Measurements from ENCODE around the gene SLC9A9.
A peak's percentile ranks its signal among the peaks of the same experiment; 100 is the strongest.

Gene SLC9A9

DNA sequence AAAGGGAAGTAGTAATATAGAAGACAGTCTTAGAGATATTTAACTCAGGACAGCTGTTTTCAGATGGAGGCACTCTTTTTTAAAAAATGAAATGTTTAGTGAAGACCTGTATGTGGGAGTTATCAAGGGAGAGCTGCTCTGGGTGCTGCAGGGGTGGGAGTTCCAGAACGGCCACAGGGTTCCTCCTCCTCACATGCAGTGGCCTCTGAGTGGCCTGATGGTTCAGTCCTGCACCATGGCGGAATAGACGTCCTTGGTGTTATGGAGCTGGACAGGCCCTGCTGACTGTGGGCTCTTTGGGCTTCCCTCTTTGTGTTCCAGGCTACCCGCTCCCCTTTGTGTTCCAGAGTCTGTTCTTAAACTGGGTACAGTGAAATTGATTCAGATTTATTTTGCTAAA is 602.6 kb downstream of the SLC9A9 start:
- no peak for DNase-seq (ENCODE audit: low read depth)
- H3K4me3 ChIP-seq (ENCODE audit: control insufficient read depth, low read depth, low read length) = no peak overlapping the region
- TF ChIP-seq, protein P1, sequence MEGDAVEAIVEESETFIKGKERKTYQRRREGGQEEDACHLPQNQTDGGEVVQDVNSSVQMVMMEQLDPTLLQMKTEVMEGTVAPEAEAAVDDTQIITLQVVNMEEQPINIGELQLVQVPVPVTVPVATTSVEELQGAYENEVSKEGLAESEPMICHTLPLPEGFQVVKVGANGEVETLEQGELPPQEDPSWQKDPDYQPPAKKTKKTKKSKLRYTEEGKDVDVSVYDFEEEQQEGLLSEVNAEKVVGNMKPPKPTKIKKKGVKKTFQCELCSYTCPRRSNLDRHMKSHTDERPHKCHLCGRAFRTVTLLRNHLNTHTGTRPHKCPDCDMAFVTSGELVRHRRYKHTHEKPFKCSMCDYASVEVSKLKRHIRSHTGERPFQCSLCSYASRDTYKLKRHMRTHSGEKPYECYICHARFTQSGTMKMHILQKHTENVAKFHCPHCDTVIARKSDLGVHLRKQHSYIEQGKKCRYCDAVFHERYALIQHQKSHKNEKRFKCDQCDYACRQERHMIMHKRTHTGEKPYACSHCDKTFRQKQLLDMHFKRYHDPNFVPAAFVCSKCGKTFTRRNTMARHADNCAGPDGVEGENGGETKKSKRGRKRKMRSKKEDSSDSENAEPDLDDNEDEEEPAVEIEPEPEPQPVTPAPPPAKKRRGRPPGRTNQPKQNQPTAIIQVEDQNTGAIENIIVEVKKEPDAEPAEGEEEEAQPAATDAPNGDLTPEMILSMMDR (IDR thresholded peaks at IDR 0.05; ENCODE audit: control insufficient read depth, insufficient read depth, low read depth, low read length, missing control alignments) = no peak

GRCh38 chr3:143244516-143245063 is 603.7 kb downstream of the SLC9A9 start:
- TF ChIP-seq, protein P1 (IDR thresholded peaks at IDR 0.05; ENCODE audit: control insufficient read depth, insufficient read depth, low read depth, low read length, missing control alignments) = no peak
- no peak for DNase-seq (ENCODE audit: low read depth)
- no peak overlapping the region for H3K4me3 ChIP-seq (ENCODE audit: control insufficient read depth, low read depth, low read length)

- TF ChIP-seq, protein P1 (IDR thresholded peaks at IDR 0.05; ENCODE audit: control insufficient read depth, insufficient read depth, low read depth, low read length, missing control alignments) = no peak
- H3K4me3 ChIP-seq (ENCODE audit: control insufficient read depth, low read depth, low read length) = no peak overlapping the region
- no peak for DNase-seq (ENCODE audit: low read depth)
These were observed 604.6 kb downstream of the SLC9A9 start for GRCh38 chr3:143243686-143244085.

DNA sequence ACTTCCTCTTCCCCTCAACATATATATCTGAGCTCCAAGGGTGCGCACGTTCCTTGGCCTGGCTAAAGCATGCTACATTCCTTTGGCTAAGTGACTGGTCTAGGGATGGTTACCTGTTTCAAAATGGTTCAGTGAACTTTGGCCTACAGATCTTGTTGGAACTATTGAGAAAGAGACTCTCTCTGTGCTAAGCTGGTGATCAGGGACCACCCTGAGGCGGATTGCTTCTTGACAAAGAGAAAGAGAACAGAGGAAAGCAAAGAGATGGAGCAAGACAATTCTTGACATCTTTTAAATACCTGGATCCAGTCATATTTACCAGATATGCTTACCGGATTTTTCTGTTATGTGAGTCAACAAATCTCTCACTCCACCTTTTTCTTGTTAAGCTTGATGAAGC is 605.6 kb downstream of the SLC9A9 start:
- no peak for DNase-seq (ENCODE audit: low read depth)
- TF ChIP-seq, protein P1 (IDR thresholded peaks at IDR 0.05; ENCODE audit: control insufficient read depth, insufficient read depth, low read depth, low read length, missing control alignments) = no peak
- no peak overlapping the region for H3K4me3 ChIP-seq (ENCODE audit: control insufficient read depth, low read depth, low read length)

DNA sequence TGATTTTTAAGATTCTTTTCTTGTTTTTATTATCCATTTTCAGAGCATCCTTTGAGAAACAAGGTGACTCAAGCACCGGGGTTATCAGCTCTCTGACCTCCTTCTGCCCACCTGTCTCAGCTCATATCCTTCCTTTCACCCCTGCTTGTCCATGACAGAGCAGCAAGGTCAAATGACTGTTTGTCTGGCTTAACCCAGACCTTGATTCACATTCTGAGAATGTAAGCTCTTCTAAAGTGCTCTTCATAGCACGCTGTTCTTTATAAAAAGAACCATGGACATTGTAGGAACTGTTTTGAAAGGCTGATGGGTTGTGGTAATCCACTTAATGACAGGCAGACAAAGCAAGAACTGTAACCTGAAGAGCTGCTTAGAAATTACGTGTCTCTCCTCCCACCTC is 606.2 kb downstream of the SLC9A9 start:
- no peak overlapping the region for H3K4me3 ChIP-seq (ENCODE audit: control insufficient read depth, low read depth, low read length)
- no peak for DNase-seq (ENCODE audit: low read depth)
- TF ChIP-seq, protein P1 (IDR thresholded peaks at IDR 0.05; ENCODE audit: control insufficient read depth, insufficient read depth, low read depth, low read length, missing control alignments) = no peak

DNA sequence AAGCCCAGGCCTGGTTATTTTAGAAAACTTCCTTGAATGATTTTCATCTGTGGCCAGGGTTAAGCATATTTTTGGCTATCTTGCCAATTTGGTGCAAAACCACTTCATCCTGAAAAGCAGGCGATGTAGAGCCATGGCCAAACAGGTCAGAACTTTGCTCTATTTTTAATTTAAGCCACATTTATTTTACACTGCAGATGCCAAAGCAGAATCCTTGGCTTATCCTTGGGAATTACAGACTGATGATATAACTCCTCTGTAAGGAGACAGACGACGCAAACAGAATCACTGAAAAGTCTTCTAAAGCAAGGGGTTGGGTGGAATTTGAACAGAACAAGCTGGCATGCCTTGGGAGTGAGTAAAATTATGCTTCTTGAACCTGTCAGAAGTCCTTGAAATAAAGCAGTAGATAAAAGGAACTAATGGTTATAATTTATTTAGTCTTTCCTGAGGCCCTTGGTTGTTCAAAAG is 606.8 kb downstream of the SLC9A9 start:
- TF ChIP-seq, protein P1 (IDR thresholded peaks at IDR 0.05; ENCODE audit: control insufficient read depth, insufficient read depth, low read depth, low read length, missing control alignments) = no peak
- DNase-seq (ENCODE audit: low read depth) = peak; percentile 61
- H3K4me3 ChIP-seq (ENCODE audit: control insufficient read depth, low read depth, low read length) = no peak overlapping the region

Data from AG09309 (cell line).